Type B pancreatic cell (in vitro differentiated cells): Measurements from ENCODE around the gene CFAP97D1. TPM values are rescaled to one million over a fixed set of nuclear protein-coding genes. Genes with fewer than 3 reads are reported as not detected.

Experiments used
- DNase-seq: peaks from one replicate; pipeline ENCODE4 v3.0.0; 2021; ENCODE audit warnings: mixed read lengths; ENCODE audit not compliant: unreplicated experiment; ENCODE audit errors: extremely low spot score
- H3K27ac Mint-ChIP-seq: 2 replicates; pipeline ENCODE4 v1.8.0; 2021; ENCODE audit warnings: mild to moderate bottlenecking, mixed read lengths
- H3K27me3 Mint-ChIP-seq: 2 replicates; pipeline ENCODE4 v1.8.0; 2021; ENCODE audit warnings: mixed read lengths
- H3K36me3 Mint-ChIP-seq: 2 replicates; pipeline ENCODE4 v1.8.0; 2021; ENCODE audit warnings: mixed read lengths
- H3K4me1 Mint-ChIP-seq: one replicate; pipeline ENCODE4 v1.8.0; 2021; ENCODE audit warnings: mixed read lengths; ENCODE audit not compliant: unreplicated experiment
- H3K4me3 Mint-ChIP-seq: 2 replicates; pipeline ENCODE4 v1.8.0; 2021; ENCODE audit warnings: mild to moderate bottlenecking, mixed read lengths
- H3K9me3 Mint-ChIP-seq: 2 replicates; pipeline ENCODE4 v1.8.0; 2021; ENCODE audit warnings: mixed read lengths
- CTCF ChIP-seq: fragments of 200-600 bp; sonication (generic); conservative IDR thresholded peaks from 2 replicates; pipeline ENCODE4 v1.5.0; 2021; ENCODE audit warnings: antibody characterized with exemption, mild to moderate bottlenecking
- total RNA-seq: library from RNA; stranded (reverse); gene quantifications from 2 replicates; pipeline ENCODE4 v1.2.1, GENCODE V29; 2021; ENCODE audit warnings: low replicate concordance

Gene CFAP97D1
- total RNA-seq, 1 donor from 2014 or later: not detected

GRCh38 chr17:43767713-43768059 lies 12.5 kb upstream of the CFAP97D1 start:
- Mint-ChIP-seq H3K9me3 (no peaks in the 10 kb centered on the region), H3K4me1 (no peaks in the 10 kb centered on the region), H3K27me3 (no peaks in the 10 kb centered on the region), H3K4me3 (no peak overlapping the region), H3K27ac (no peak overlapping the region), H3K36me3 (peaks cover 28% of the 10 kb centered on the region)
- no peak for DNase-seq
- no peak for TF ChIP-seq CTCF

- no peak overlapping the region for H3K4me3 Mint-ChIP-seq
- no peaks in the 10 kb centered on the region for H3K4me1 Mint-ChIP-seq
- no peaks in the 10 kb centered on the region for H3K9me3 Mint-ChIP-seq
- H3K27ac Mint-ChIP-seq: no peak overlapping the region
- peaks cover 35% of the 10 kb centered on the region for H3K36me3 Mint-ChIP-seq
- H3K27me3 Mint-ChIP-seq: no peaks in the 10 kb centered on the region
- no peak for TF ChIP-seq CTCF
- no peak for DNase-seq
These were observed 11.9 kb upstream of the CFAP97D1 start for GRCh38 chr17:43768382-43768781.

DNA sequence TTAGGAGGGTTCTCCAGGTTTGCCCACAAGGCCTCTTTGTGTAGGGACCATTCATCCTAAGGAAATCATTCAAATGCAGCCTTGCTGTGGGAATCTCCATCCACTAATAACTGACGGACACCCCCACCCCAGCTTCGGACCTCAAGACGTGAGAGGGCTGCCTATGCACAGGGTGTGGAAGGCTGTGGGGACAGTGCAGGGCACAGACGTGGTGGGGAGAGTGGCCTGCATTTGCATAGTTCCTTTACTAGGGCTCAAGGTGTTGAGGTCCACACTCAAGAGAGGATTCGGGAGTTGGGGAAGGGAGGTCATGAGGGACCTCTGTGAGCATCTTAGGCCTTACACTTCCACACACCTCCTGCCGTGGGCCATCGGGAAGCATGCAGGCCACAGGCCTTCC lies 11.3 kb upstream of the CFAP97D1 start:
- no peak for DNase-seq
- Mint-ChIP-seq H3K4me1 (no peaks in the 10 kb centered on the region), H3K9me3 (no peaks in the 10 kb centered on the region), H3K27ac (no peak overlapping the region), H3K27me3 (no peaks in the 10 kb centered on the region), H3K4me3 (no peak overlapping the region), H3K36me3 (peaks cover 36% of the 10 kb centered on the region)
- no peak for TF ChIP-seq CTCF

GRCh38 chr17:43769426-43769825 lies 10.8 kb upstream of the CFAP97D1 start:
- no peak overlapping the region for H3K27ac Mint-ChIP-seq
- no peaks in the 10 kb centered on the region for H3K9me3 Mint-ChIP-seq
- no peak for TF ChIP-seq CTCF
- DNase-seq: no peak
- peaks cover 36% of the 10 kb centered on the region for H3K36me3 Mint-ChIP-seq
- no peaks in the 10 kb centered on the region for H3K4me1 Mint-ChIP-seq
- H3K27me3 Mint-ChIP-seq: no peaks in the 10 kb centered on the region
- no peak overlapping the region for H3K4me3 Mint-ChIP-seq

DNA sequence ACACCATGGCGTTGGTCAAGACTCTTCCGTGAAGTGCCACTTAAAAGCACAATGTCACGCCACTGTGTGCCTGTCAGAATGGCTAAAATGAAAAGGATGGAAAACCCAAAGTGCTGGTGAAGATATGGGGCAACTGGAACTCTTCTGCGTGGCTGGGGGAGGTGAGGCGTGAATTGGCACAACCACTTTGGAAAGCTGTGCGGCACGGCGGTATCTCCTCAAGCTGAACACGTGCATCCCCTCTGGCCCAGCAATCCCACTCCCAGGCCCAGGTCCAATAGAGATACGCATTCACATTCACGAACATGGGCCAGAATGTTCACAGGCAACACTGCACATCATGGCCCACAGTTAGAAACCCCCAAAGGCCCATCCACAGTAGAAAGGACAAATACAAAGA lies 10.4 kb upstream of the CFAP97D1 start:
- TF ChIP-seq CTCF: no peak
- H3K4me1 Mint-ChIP-seq: no peaks in the 10 kb centered on the region
- no peaks in the 10 kb centered on the region for H3K9me3 Mint-ChIP-seq
- no peaks in the 10 kb centered on the region for H3K27me3 Mint-ChIP-seq
- H3K4me3 Mint-ChIP-seq: no peak overlapping the region
- no peak for DNase-seq
- H3K36me3 Mint-ChIP-seq: peaks cover 36% of the 10 kb centered on the region
- no peak overlapping the region for H3K27ac Mint-ChIP-seq

DNA sequence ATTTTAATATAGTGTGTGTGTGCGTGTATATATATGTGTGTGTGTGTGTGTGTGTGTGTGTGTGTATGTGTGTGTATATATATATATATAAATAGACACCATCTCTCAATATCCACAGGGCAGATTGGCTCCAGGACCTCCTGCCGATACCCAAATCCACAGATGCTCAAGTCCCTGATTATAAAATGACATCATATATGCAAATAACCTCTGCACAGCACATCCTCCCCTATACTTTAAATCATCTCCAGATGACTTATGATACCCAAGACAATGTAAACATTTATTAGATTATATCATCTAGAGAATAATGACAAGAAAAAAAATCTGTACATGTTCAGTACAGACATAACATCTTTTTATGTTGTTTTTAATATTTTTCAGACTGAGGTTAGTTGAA lies 9.3 kb upstream of the CFAP97D1 start:
- Mint-ChIP-seq H3K4me1 (no peaks in the 10 kb centered on the region), H3K27ac (no peak overlapping the region), H3K27me3 (no peaks in the 10 kb centered on the region), H3K9me3 (no peaks in the 10 kb centered on the region), H3K4me3 (no peak overlapping the region), H3K36me3 (peaks cover 36% of the 10 kb centered on the region)
- no peak for DNase-seq
- TF ChIP-seq CTCF: no peak
